ENCODE data around the gene PIGA. TPM values are rescaled to one million over a fixed set of nuclear protein-coding genes. Genes with fewer than 3 reads are reported as not detected.

PIGA gene
- total RNA-seq, 1 donor from 2014 or later: 3.8 TPM

- Histone ChIP-seq H3K27me3 (ENCODE audit: low read depth) (no peaks in the 10 kb centered on the region), H3K4me1 (peaks cover 5% of the 10 kb centered on the region), H3K27ac (replicated peaks) (peak overlapping the region; percentile 61), H3K36me3 (peaks cover 15% of the 10 kb centered on the region), H3K4me3 (no peak overlapping the region), H3K9me3 (replicated peaks) (no peaks in the 10 kb centered on the region)
- no peak for DNase-seq
- no peak for TF ChIP-seq CTCF (IDR thresholded peaks at IDR 0.05; ENCODE audit: borderline replicate concordance)
- intact Hi-C loops (cut with micrococcal nuclease): no loop called here
These were observed 13.9 kb downstream of the PIGA start for GRCh38 chrX:15321447-15321846.

DNA sequence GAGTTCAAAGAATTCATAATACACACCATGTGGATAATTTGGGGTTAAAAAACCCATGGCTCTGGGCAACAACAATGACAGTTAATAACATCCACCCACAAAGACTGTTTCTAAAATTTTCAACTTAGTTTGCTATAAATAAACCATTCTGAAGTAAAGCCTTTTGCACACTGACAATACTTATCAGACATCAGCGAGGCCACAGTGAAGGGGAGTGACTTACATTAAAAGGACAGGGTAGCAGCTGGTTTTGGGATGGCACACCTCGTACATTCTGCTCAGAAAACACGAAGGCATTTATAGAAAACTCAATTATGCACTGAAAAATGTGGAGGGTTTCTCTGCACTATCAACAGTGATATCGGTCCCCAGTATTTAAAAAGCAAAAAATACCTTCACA is 15.0 kb downstream of the PIGA start:
- H3K27me3 ChIP-seq (ENCODE audit: low read depth): no peaks in the 10 kb centered on the region
- intact Hi-C loops (cut with micrococcal nuclease): no loop called here
- peak overlapping the region; percentile 61 for H3K27ac ChIP-seq (replicated peaks)
- no peak for TF ChIP-seq CTCF (IDR thresholded peaks at IDR 0.05; ENCODE audit: borderline replicate concordance)
- peaks cover 5% of the 10 kb centered on the region for H3K4me1 ChIP-seq
- H3K4me3 ChIP-seq: no peak overlapping the region
- H3K9me3 ChIP-seq (replicated peaks): no peaks in the 10 kb centered on the region
- DNase-seq: no peak
- H3K36me3 ChIP-seq: peaks cover 15% of the 10 kb centered on the region

DNA sequence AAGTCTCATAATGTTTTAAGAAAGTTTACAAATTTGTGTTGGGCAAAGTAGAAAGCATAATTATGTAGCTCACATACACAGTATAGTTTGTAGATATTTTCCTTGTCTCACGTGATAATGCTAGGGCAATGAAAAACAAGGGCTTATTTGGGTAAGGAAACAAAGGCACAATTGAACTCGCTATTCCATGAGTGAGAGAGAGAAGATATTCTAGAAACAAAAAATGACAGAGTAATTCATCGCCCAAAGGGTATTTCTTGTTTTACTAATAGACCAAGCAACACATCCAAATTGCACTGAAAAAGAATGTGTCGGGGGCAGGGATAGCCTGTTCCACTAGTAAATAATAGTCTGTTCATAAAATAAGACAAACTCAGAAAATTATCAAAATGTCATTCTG is 16.2 kb downstream of the PIGA start:
- DNase-seq: no peak
- Histone ChIP-seq H3K4me3 (no peak overlapping the region), H3K4me1 (peaks cover 5% of the 10 kb centered on the region), H3K27ac (replicated peaks) (no peak overlapping the region), H3K36me3 (peaks cover 6% of the 10 kb centered on the region), H3K9me3 (replicated peaks) (no peaks in the 10 kb centered on the region), H3K27me3 (ENCODE audit: low read depth) (no peaks in the 10 kb centered on the region)
- TF ChIP-seq CTCF (IDR thresholded peaks at IDR 0.05; ENCODE audit: borderline replicate concordance): no peak
- intact Hi-C loops (cut with micrococcal nuclease): no loop called here

- intact Hi-C loops (cut with micrococcal nuclease): no loop called here
- Histone ChIP-seq H3K4me3 (peak within 1 kb of the TSS; percentile 62), H3K9me3 (replicated peaks) (no peaks in the 10 kb centered on the region), H3K4me1 (peaks cover 5% of the 10 kb centered on the region), H3K27ac (replicated peaks) (peak within 1 kb of the TSS; percentile 84), H3K27me3 (ENCODE audit: low read depth) (no peaks in the 10 kb centered on the region), H3K36me3 (no peaks in the 10 kb centered on the region)
- TF ChIP-seq CTCF (IDR thresholded peaks at IDR 0.05; ENCODE audit: borderline replicate concordance): no peak
- DNase-seq: no peak
These were observed 19.8 kb downstream of the PIGA start, which contains the start of gene ASB11 for GRCh38 chrX:15315509-15315908. ASB11 (minus strand) TSS chrX:15315640; CDS start chrX:15315605, 35 bp downstream.

DNA sequence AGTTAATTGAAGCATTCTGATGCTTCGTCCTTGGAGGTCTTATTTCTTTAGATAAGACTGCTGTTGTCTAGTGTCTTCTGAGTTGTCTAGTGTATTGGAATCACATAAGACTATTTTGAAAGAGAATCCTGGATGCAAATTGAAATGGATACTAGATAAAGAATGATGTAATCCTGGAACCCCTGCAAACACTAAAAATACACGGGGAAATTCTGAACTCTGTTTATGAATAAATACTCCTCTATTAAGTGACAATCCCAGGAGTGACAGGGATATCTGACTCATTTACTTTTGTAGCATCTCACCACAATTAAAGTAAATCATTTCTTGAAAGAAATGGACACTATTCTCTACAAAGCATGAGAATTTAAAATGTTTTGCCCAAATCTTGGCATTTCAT is 20.9 kb downstream of the PIGA start:
- no peak for DNase-seq
- H3K27ac ChIP-seq (replicated peaks): peak overlapping the region; percentile 84
- no peaks in the 10 kb centered on the region for H3K36me3 ChIP-seq
- no peaks in the 10 kb centered on the region for H3K9me3 ChIP-seq (replicated peaks)
- peak overlapping the region; percentile 62 for H3K4me3 ChIP-seq
- intact Hi-C loops (cut with micrococcal nuclease): no loop called here
- TF ChIP-seq CTCF (IDR thresholded peaks at IDR 0.05; ENCODE audit: borderline replicate concordance): no peak
- H3K4me1 ChIP-seq: peaks cover under 1% of the 10 kb centered on the region
- H3K27me3 ChIP-seq (ENCODE audit: low read depth): no peaks in the 10 kb centered on the region

Data from left ventricle myocardium inferior (tissue), 1 donor.